Colonic mucosa (tissue), 4 donors: ENCODE data around the gene MAN1B1. TPM values are rescaled to one million over a fixed set of nuclear protein-coding genes. Genes with fewer than 3 reads are reported as not detected.

ENCODE experiments used
- DNase-seq: peaks from one replicate; pipeline ENCODE4 v3.0.0-alpha.2; 2020
- H3K27ac ChIP-seq: fragments of 200-600 bp; one replicate; pipeline ENCODE4 v1.8.0; 2021
- H3K27me3 ChIP-seq: fragments of 200-600 bp; one replicate; pipeline ENCODE4 v1.8.0; 2021
- H3K36me3 ChIP-seq: fragments of 200-600 bp; one replicate; pipeline ENCODE4 v1.8.0; 2021
- H3K4me1 ChIP-seq: fragments of 200-600 bp; one replicate; pipeline ENCODE4 v1.8.0; 2021; ENCODE audit warnings: mild to moderate bottlenecking
- H3K4me3 ChIP-seq: fragments of 200-600 bp; one replicate; pipeline ENCODE4 v1.8.0; 2021
- H3K9ac ChIP-seq, 2 donors: one replicate each; pipeline ENCODE4 v1.7.0; 2013; ENCODE audit warnings: control low read depth in 2 of 2, low read depth in 2 of 2, low read length in 2 of 2
- H3K9me3 ChIP-seq: fragments of 200-600 bp; one replicate; pipeline ENCODE4 v1.8.0; 2021
- intact Hi-C: fragments of 100-400 bp; cut with DNase I; formaldehyde crosslinking; loops from one replicate; pipeline ENCODE4 v1.14.1; 2022
- total RNA-seq, 2 donors: library from RNA; stranded (reverse); fragmentation: NEBNext Ultra II Directional in 1 of 2; extraction: Animal tissue kit (Norgen Biotek cat#: 25700) in 1 of 2; gene quantifications; one replicate each; pipeline ENCODE4 v1.2.1, GENCODE V29; 2021
- TF ChIP-seq, protein P1 (sequence below): fragments of 200-600 bp; IDR thresholded peaks from one replicate; pipeline ENCODE4 v1.8.0; 2022; ENCODE audit warnings: antibody characterized with exemption, mild to moderate bottlenecking
- donor health status: healthy.
- donor health status: DM: no; HTN: no; CAD: no.
- donor health status: DM: no; HTN: no; CAD: no.

MAN1B1 gene
- total RNA-seq, 2 donors from 2014 or later: 43.5 to 52.6 TPM

DNA sequence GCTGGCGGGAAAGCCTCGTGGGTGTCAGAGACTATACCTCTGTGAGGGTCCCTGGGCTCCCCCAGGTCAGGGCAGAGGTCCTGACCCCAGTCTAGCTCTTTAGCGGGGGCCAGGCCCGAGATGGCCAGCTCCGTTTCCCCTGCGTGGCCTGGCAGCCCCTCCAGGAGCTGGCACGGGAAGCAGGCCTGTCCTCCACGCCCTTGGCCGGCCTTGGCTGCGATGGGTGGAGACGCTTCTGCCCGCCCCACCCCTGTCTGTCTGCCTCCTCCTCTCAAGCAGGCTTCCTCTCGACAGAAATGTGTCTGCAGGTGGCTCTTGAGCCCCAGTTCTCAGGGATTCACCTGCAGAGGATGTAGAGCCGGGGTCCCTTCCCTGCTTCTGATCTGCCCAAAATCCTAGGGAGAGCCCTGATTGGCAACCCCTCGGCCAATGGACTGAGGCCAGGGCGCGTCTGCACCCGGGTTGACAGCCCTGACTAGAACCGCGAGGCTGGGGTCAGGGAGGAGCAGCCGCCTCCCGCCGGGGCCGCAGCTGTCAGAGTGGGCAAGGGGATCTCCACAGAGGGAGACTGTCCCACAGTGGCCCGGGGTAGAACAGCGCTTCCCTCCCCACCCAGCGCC, 49.6 kb downstream of the MAN1B1 start:
- Histone ChIP-seq H3K4me3 (no peak overlapping the region), H3K9me3 (no peaks in the 10 kb centered on the region), H3K27me3 (peaks cover 48% of the 10 kb centered on the region), H3K9ac (no peak overlapping the region), H3K4me1 (no peaks in the 10 kb centered on the region), H3K27ac (no peak overlapping the region), H3K36me3 (no peaks in the 10 kb centered on the region)
- peak; percentile 49 for DNase-seq
- intact Hi-C loops: no loop called here
- TF ChIP-seq, protein P1, sequence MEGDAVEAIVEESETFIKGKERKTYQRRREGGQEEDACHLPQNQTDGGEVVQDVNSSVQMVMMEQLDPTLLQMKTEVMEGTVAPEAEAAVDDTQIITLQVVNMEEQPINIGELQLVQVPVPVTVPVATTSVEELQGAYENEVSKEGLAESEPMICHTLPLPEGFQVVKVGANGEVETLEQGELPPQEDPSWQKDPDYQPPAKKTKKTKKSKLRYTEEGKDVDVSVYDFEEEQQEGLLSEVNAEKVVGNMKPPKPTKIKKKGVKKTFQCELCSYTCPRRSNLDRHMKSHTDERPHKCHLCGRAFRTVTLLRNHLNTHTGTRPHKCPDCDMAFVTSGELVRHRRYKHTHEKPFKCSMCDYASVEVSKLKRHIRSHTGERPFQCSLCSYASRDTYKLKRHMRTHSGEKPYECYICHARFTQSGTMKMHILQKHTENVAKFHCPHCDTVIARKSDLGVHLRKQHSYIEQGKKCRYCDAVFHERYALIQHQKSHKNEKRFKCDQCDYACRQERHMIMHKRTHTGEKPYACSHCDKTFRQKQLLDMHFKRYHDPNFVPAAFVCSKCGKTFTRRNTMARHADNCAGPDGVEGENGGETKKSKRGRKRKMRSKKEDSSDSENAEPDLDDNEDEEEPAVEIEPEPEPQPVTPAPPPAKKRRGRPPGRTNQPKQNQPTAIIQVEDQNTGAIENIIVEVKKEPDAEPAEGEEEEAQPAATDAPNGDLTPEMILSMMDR: no peak

GRCh38 chr9:137136881-137137607, 50.3 kb downstream of the MAN1B1 start:
- Histone ChIP-seq H3K36me3 (no peaks in the 10 kb centered on the region), H3K9ac (no peak overlapping the region), H3K9me3 (no peaks in the 10 kb centered on the region), H3K4me3 (no peak overlapping the region), H3K27ac (no peak overlapping the region), H3K4me1 (no peaks in the 10 kb centered on the region), H3K27me3 (peaks cover 54% of the 10 kb centered on the region)
- DNase-seq: no peak
- intact Hi-C loops: no loop called here
- TF ChIP-seq, protein P1: no peak

- H3K9ac ChIP-seq: no peak overlapping the region
- no peaks in the 10 kb centered on the region for H3K36me3 ChIP-seq
- TF ChIP-seq, protein P1: no peak
- no peak for DNase-seq
- peaks cover 54% of the 10 kb centered on the region for H3K27me3 ChIP-seq
- no peak overlapping the region for H3K27ac ChIP-seq
- intact Hi-C loops: no loop called here
- no peak overlapping the region for H3K4me3 ChIP-seq
- H3K9me3 ChIP-seq: no peaks in the 10 kb centered on the region
- H3K4me1 ChIP-seq: no peaks in the 10 kb centered on the region
Observed at GRCh38 chr9:137138058-137138721, 51.4 kb downstream of the MAN1B1 start.

DNA sequence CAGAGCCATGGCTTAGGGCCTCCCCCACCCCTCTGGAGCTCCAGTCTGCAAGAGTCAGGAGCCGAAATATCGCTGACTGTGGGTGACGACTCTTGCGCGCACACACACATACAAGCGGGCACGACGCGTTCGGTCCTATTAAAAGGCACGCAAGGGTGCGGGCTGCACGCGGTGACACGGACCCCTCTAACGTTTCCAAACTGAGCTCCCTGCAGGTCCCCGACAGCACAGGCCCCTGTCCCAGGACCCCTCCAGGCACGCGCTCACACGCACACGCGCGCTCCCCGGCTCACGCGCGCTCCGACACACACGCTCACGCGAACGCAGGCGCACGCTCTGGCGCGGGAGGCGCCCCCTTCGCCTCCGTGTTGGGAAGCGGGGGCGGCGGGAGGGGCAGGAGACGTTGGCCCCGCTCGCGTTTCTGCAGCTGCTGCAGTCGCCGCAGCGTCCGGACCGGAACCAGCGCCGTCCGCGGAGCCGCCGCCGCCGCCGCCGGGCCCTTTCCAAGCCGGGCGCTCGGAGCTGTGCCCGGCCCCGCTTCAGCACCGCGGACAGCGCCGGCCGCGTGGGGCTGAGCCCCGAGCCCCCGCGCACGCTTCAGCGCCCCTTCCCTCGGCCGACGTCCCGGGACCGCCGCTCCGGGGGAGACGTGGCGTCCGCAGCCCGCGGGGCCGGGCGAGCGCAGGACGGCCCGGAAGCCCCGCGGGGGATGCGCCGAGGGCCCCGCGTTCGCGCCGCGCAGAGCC, 52.1 kb downstream of the MAN1B1 start, which contains the start of gene GRIN1:
Gene GRIN1 (plus strand): TSS at position 433 of the 746 bp plus-strand sequence. CDS start 333 bp downstream, outside the sequence.
- Histone ChIP-seq H3K27me3 (peaks cover 54% of the 10 kb centered on the region), H3K9me3 (no peaks in the 10 kb centered on the region), H3K36me3 (no peaks in the 10 kb centered on the region), H3K27ac (no peak within 1 kb of the TSS), H3K4me3 (no peak within 1 kb of the TSS), H3K4me1 (no peaks in the 10 kb centered on the region), H3K9ac (no peak within 1 kb of the TSS)
- intact Hi-C loops: no loop called here
- no peak for DNase-seq
- TF ChIP-seq, protein P1: no peak
